ENCODE results near the gene TIGD3. TPM values are rescaled to one million over a fixed set of nuclear protein-coding genes. Genes with fewer than 3 reads are reported as not detected.

The TIGD3 gene
- total and polyA plus RNA-seq, 2 of the 13 experiments (the other 11 are each of a cell fraction or from before 2014, with no cell fraction given), result 0.49 to 4.9 TPM

- TF ChIP-seq ZNF574 (CRISPR knock-in tag; IDR thresholded peaks at IDR 0.05) (peak; percentile 68), RFXANK (CRISPR knock-in tag; IDR thresholded peaks at IDR 0.05) (no peak; the same call in 1 of the 2 replicates), ZKSCAN1 (IDR thresholded peaks at IDR 0.05; ENCODE audit: low read length) (no peak), HBP1 (CRISPR knock-in tag; IDR thresholded peaks at IDR 0.05; ENCODE audit: low read depth) (peak; percentile 87), TFDP1 (CRISPR knock-in tag; IDR thresholded peaks at IDR 0.05; ENCODE audit: borderline replicate concordance) (peak; percentile 77; the same call in 1 of the 2 replicates), ZNF780A (CRISPR knock-in tag; IDR thresholded peaks at IDR 0.05) (peak; percentile 85; the same call in 1 of the 2 replicates), SIX4 (CRISPR knock-in tag; IDR thresholded peaks at IDR 0.05) (peak; percentile 23), IKZF4 (CRISPR knock-in tag; IDR thresholded peaks at IDR 0.05; ENCODE audit: borderline replicate concordance, low read depth, not compliant biosample characterization) (peak; percentile 12), ZNF547 (CRISPR knock-in tag; IDR thresholded peaks at IDR 0.05) (peak; percentile 83; the same call in 1 of the 2 replicates), ERF (CRISPR knock-in tag; IDR thresholded peaks at IDR 0.05) (peak; percentile 92), UBTF (CRISPR knock-in tag; IDR thresholded peaks at IDR 0.05) (peak; percentile 99), ZNF296 (CRISPR knock-in tag; conservative IDR thresholded peaks at IDR 0.05) (no peak), ZSCAN9 (CRISPR knock-in tag; IDR thresholded peaks at IDR 0.05; ENCODE audit: borderline replicate concordance) (no peak; the same call in none of the 2 replicates), ZNF3 (CRISPR knock-in tag; IDR thresholded peaks at IDR 0.05) (no peak), ZNF12 (CRISPR knock-in tag; IDR thresholded peaks at IDR 0.05) (no peak; the same call in 1 of the 2 replicates), BCL3 (CRISPR knock-in tag; IDR thresholded peaks at IDR 0.05) (peak; percentile 66), ZSCAN12 (CRISPR knock-in tag; IDR thresholded peaks at IDR 0.05) (no peak), ZNF558 (CRISPR knock-in tag; IDR thresholded peaks at IDR 0.05; ENCODE audit: borderline replicate concordance) (no peak; the same call in 1 of the 2 replicates)
Measured at GRCh38 chr11:65382033-65382803, 27.7 kb downstream of the TIGD3 start, which contains the start of gene SLC25A45 (continued).
